GM18519 (cell line): ENCODE data around the gene CCDC32.

Experiments used
- ATAC-seq: cut with Tn5 transposase; IDR thresholded peaks from one replicate; pipeline ENCODE4 v1.9.1; 2021; ENCODE audit warnings: mild to moderate bottlenecking, moderate library complexity; ENCODE audit not compliant: unreplicated experiment, low FRiP score

The CCDC32 gene

GRCh38 chr15:40525855-40526254 lies 39.0 kb downstream of the CCDC32 start:
- no peak for ATAC-seq

- no peak for ATAC-seq
Observed at GRCh38 chr15:40523611-40524010, 41.2 kb downstream of the CCDC32 start.

- ATAC-seq = no peak
Observed at GRCh38 chr15:40516322-40516721, 48.5 kb downstream of the CCDC32 start.

GRCh38 chr15:40513609-40514008 lies 51.2 kb downstream of the CCDC32 start:
- ATAC-seq = no peak

- ATAC-seq = no peak
Observed at GRCh38 chr15:40512440-40512839, 52.4 kb downstream of the CCDC32 start.

- no peak for ATAC-seq
Observed at GRCh38 chr15:40511472-40512133, 53.2 kb downstream of the CCDC32 start.

- ATAC-seq = no peak
Observed at GRCh38 chr15:40511093-40511471, 53.8 kb downstream of the CCDC32 start.

GRCh38 chr15:40510201-40510600 lies 54.6 kb downstream of the CCDC32 start:
- no peak for ATAC-seq

GRCh38 chr15:40508216-40508615 lies 56.6 kb downstream of the CCDC32 start:
- ATAC-seq = no peak

- no peak for ATAC-seq
Observed at GRCh38 chr15:40506964-40507571, 57.8 kb downstream of the CCDC32 start.
